SU-DHL-6 (cell line): ENCODE results near the gene SRL.

Source experiments
- CTCF ChIP-seq: fragments of 200-600 bp; sonication (generic); IDR thresholded peaks from one replicate; pipeline ENCODE4 v1.5.1; 2017; ENCODE audit warnings: antibody characterized with exemption, mild to moderate bottlenecking, low read length, moderate library complexity; ENCODE audit not compliant: insufficient read depth, poor library complexity, severe bottlenecking
- EZH2phosphoT487 ChIP-seq: fragments of 200-600 bp; sonication (generic), shearing (Covaris generic); conservative IDR thresholded peaks from 2 replicates; pipeline ENCODE4 v1.6.1; 2018; ENCODE audit warnings: mild to moderate bottlenecking, antibody characterized with exemption, low read length, moderate library complexity, mixed read lengths

DNA sequence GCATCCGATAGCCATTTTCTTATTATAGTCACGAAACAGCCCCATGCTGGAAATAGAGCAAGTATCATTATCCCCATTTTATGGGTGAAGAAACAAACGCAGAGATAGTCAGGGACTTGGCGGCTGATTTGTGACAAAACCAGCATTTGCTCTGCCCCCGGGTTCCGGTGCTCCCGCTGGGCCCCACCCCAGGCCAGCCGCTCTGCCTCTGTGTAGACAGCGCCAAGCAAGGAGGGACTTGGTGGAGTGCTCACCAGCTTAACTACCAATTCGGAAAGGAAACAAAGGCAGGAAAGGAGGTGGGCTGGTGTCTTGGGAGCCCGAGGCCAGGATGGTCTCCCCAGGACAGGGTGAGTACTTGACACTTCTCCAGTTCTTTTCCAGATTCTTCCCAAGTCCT is 10.0 kb downstream of the SRL start:
- TF ChIP-seq CTCF (no peak), EZH2phosphoT487 (no peak)
